ENCODE results near the gene SOX18.

The SOX18 gene

GRCh38 chr20:64037199-64037497, 12.3 kb downstream of the SOX18 start:
- TF ChIP-seq TAF1 (IDR thresholded peaks at IDR 0.05; ENCODE audit: borderline replicate concordance, insufficient read depth, low read length), result no peak
- no peak for TF ChIP-seq REST (IDR thresholded peaks at IDR 0.05; ENCODE audit: insufficient read depth in 1 of 2, low read depth in 2 of 2, low read length in 2 of 2)
- TF ChIP-seq SIN3A (IDR thresholded peaks at IDR 0.05; ENCODE audit: borderline replicate concordance, insufficient read depth, low read length), result no peak
- TF ChIP-seq FOXP2 (optimal IDR thresholded peaks at IDR 0.05; ENCODE audit: borderline replicate concordance, extremely low read depth, extremely low read length, insufficient read depth), result no peak
- TF ChIP-seq POLR2AphosphoS5 (IDR thresholded peaks at IDR 0.05; ENCODE audit: low read depth, low read length), result no peak

DNA sequence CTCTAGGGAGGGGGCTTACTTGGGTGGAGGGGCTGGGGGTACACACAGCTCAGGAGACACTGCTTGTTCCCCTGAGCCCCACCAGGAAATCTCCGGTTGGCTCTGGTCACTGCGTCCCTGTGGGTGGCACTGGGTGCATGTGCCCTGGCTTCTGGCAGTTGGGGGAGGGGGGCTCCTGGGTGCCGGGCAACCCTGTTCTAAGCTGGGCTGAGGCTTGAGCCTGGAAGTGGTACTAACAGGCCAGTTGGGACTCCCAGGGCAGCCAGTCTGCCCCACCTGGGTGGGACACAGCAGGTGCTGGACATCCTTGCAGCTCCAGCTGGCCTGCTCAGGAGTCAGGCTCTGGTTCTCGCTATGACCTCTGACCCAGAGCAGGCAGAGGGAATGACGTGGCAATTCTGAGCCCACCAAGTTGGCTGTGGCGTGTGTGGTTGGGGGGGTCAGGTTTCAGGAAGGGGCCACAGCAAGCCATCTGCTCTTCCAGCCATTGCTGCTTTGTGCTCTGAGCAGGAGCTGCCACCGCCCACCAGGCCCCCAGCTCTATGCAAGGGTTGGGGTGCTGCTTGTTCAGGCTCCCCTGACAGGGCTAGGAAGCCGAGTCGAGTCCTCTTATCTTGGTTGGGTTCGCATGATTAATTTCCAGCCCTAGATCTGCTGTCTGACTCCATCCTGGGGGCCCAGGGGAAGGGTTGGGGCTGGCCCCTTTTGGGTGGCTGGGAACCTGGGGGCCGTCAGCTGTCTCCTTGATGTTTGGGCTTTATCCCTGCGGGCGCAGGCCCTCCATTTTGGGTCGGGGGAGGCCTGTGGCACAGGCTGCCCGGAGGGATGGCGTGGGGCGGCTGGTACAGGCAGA, 12.9 kb downstream of the SOX18 start:
- TF ChIP-seq POLR2AphosphoS5 (IDR thresholded peaks at IDR 0.05; ENCODE audit: low read depth, low read length) (no peak), TAF1 (IDR thresholded peaks at IDR 0.05; ENCODE audit: borderline replicate concordance, insufficient read depth, low read length) (no peak), FOXP2 (optimal IDR thresholded peaks at IDR 0.05; ENCODE audit: borderline replicate concordance, extremely low read depth, extremely low read length, insufficient read depth) (no peak), REST (IDR thresholded peaks at IDR 0.05; ENCODE audit: insufficient read depth in 1 of 2, low read depth in 2 of 2, low read length in 2 of 2) (no peak), SIN3A (IDR thresholded peaks at IDR 0.05; ENCODE audit: borderline replicate concordance, insufficient read depth, low read length) (no peak)

DNA sequence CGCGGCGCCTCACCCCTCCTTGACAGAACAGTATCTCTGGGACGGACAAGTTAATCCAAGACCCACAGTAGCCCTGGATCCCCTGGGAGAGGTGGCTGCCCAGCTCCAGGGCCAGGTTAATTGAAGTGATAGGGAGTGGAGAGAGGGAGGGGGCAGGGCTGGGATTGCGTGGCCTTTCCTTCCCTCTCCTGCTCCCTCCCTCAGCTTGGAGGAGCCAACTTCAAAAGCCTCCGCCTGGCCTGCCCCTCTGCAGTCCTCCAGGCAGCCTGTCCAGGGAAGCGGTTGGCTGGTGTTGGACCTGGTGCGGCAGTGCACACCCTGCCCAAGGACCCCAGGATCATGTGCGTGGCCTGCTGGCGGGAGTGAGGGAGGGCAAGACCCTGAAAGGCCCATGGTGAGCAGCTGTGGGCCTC, 13.5 kb downstream of the SOX18 start, which contains the start of gene C20orf204:
TSS of gene C20orf204 (plus strand) at position 250 of the 413 bp plus-strand sequence. CDS start at position 392, 142 bp downstream.
- no peak for TF ChIP-seq POLR2AphosphoS5 (IDR thresholded peaks at IDR 0.05; ENCODE audit: low read depth, low read length)
- no peak for TF ChIP-seq SIN3A (IDR thresholded peaks at IDR 0.05; ENCODE audit: borderline replicate concordance, insufficient read depth, low read length)
- TF ChIP-seq FOXP2 (optimal IDR thresholded peaks at IDR 0.05; ENCODE audit: borderline replicate concordance, extremely low read depth, extremely low read length, insufficient read depth), result no peak
- no peak for TF ChIP-seq TAF1 (IDR thresholded peaks at IDR 0.05; ENCODE audit: borderline replicate concordance, insufficient read depth, low read length)
- no peak for TF ChIP-seq REST (IDR thresholded peaks at IDR 0.05; ENCODE audit: insufficient read depth in 1 of 2, low read depth in 2 of 2, low read length in 2 of 2)

- TF ChIP-seq SIN3A (IDR thresholded peaks at IDR 0.05; ENCODE audit: borderline replicate concordance, insufficient read depth, low read length) (no peak), FOXP2 (optimal IDR thresholded peaks at IDR 0.05; ENCODE audit: borderline replicate concordance, extremely low read depth, extremely low read length, insufficient read depth) (no peak), REST (IDR thresholded peaks at IDR 0.05; ENCODE audit: insufficient read depth in 1 of 2, low read depth in 2 of 2, low read length in 2 of 2) (no peak), TAF1 (IDR thresholded peaks at IDR 0.05; ENCODE audit: borderline replicate concordance, insufficient read depth, low read length) (no peak), POLR2AphosphoS5 (IDR thresholded peaks at IDR 0.05; ENCODE audit: low read depth, low read length) (no peak)
These were observed 14.1 kb downstream of the SOX18 start for GRCh38 chr20:64035066-64035932.
